ENCODE data around the gene CDR2L.
"Not testable (repeated sequence)": the region's sequence is repeated elsewhere in the genome, so short reads cannot be mapped to it uniquely, and the experiment has no call there.

Gene CDR2L

DNA sequence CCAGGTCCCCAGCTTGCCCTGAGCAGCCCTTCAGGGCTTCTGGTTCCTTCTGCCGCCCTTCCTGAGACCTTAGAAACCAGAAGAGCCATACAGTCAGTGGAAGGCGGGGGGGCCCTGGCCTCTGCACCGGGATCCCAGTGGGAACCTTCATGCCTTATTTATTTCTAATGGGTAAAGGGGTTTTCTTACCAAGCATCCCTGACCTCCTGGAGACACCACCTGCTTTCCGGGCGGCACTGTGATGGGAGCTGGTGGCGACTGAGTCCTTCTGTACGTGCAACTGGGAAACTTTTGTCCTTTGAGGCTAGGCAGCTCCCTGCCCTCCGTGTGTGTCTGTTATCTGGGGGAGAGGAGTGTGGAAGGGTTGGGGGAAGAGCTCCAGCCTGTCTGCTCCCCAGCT lies 17.9 kb downstream of the CDR2L start:
- H3K27me3 ChIP-seq (ENCODE audit: control insufficient read depth, low read length), result no peaks in the 10 kb centered on the region
- H3K36me3 ChIP-seq (ENCODE audit: control insufficient read depth, low read length), result no peaks in the 10 kb centered on the region
- H3K79me2 ChIP-seq (ENCODE audit: control insufficient read depth, low read length), result no peaks in the 10 kb centered on the region
- no peaks in the 10 kb centered on the region for H3K4me1 ChIP-seq (ENCODE audit: control insufficient read depth, low read length)
- no peaks in the 10 kb centered on the region for H3K9me2 ChIP-seq (replicated peaks; ENCODE audit: control insufficient read depth, low read length)
- H3K9me3 ChIP-seq (ENCODE audit: control insufficient read depth, insufficient read depth, low read length), result no peaks in the 10 kb centered on the region
- no peak overlapping the region for H3K4me3 ChIP-seq (ENCODE audit: low read length)
- H4K20me1 ChIP-seq (ENCODE audit: control insufficient read depth, insufficient read depth, low read depth, low read length), result no peaks in the 10 kb centered on the region
- no peaks in the 10 kb centered on the region for H3F3A ChIP-seq (ENCODE audit: control insufficient read depth, insufficient read depth)
- no peak overlapping the region for H3K4me2 ChIP-seq (ENCODE audit: low read length)
- no peak overlapping the region for H3K27ac ChIP-seq (ENCODE audit: low read depth, low read length)
- TF ChIP-seq EZH2phosphoT487 (IDR thresholded peaks at IDR 0.05; ENCODE audit: borderline replicate concordance, low read length) (no peak), CTCF (IDR thresholded peaks at IDR 0.05; ENCODE audit: low read depth, low read length, poor library complexity, severe bottlenecking) (no peak)

DNA sequence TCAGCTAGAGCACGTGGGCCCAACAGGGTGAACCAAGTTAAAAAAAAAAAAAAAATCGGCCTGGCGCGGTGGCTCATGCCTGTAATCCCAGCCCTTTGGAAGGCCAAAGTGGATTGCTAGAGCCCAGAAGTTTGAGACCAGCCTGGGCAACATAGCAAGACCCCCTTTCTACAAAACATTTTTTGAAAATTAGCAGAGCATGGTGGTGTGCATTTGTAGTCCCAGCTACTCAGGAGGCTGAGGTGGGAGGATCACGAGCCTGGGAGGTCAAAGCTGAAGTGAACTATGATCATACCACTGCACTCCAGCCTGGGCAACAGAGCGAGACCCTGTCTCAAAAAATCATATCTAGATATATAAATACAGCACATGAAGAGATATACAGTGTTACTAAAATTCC lies 18.7 kb downstream of the CDR2L start:
- H3F3A ChIP-seq (ENCODE audit: control insufficient read depth, insufficient read depth); H3K36me3 ChIP-seq (ENCODE audit: control insufficient read depth, low read length); H4K20me1 ChIP-seq (ENCODE audit: control insufficient read depth, insufficient read depth, low read depth, low read length); H3K27me3 ChIP-seq (ENCODE audit: control insufficient read depth, low read length); H3K79me2 ChIP-seq (ENCODE audit: control insufficient read depth, low read length); H3K27ac ChIP-seq (ENCODE audit: low read depth, low read length); H3K4me3 ChIP-seq (ENCODE audit: low read length); H3K4me1 ChIP-seq (ENCODE audit: control insufficient read depth, low read length); H3K9me2 ChIP-seq (replicated peaks; ENCODE audit: control insufficient read depth, low read length); H3K4me2 ChIP-seq (ENCODE audit: low read length); H3K9me3 ChIP-seq (ENCODE audit: control insufficient read depth, insufficient read depth, low read length): not testable (repeated sequence)

DNA sequence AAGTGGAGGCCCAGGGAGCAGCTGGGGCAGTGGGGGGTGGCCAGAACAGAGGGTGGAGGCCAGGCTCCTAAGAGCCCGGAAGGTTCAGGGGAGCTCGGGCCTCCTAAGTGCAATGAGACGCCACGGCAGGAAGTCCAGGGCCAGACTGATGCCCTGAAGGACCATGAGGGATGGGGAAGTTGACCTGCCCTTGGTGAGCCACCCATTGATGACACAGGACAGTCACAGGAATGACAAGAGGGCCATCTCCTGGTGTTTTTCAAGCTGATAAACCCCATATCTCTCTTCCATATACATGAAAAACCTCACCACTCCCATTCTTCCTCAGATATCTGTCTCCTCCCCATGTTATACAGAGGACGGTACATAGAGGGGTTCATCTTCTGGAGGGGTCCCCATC lies 19.2 kb downstream of the CDR2L start:
- Histone ChIP-seq H3K4me2 (ENCODE audit: low read length) (no peak overlapping the region), H3F3A (ENCODE audit: control insufficient read depth, insufficient read depth) (peaks cover 3% of the 10 kb centered on the region; the same call in 1 of the 2 replicates), H3K9me2 (replicated peaks; ENCODE audit: control insufficient read depth, low read length) (no peaks in the 10 kb centered on the region), H3K27ac (ENCODE audit: low read depth, low read length) (no peak overlapping the region), H3K36me3 (ENCODE audit: control insufficient read depth, low read length) (no peaks in the 10 kb centered on the region), H3K4me3 (ENCODE audit: low read length) (no peak overlapping the region), H3K79me2 (ENCODE audit: control insufficient read depth, low read length) (no peaks in the 10 kb centered on the region), H4K20me1 (ENCODE audit: control insufficient read depth, insufficient read depth, low read depth, low read length) (no peaks in the 10 kb centered on the region), H3K9me3 (ENCODE audit: control insufficient read depth, insufficient read depth, low read length) (no peaks in the 10 kb centered on the region), H3K4me1 (ENCODE audit: control insufficient read depth, low read length) (no peaks in the 10 kb centered on the region; the same call in 1 of the 2 replicates), H3K27me3 (ENCODE audit: control insufficient read depth, low read length) (no peaks in the 10 kb centered on the region)
- no peak for TF ChIP-seq CTCF (IDR thresholded peaks at IDR 0.05; ENCODE audit: low read depth, low read length, poor library complexity, severe bottlenecking)
- TF ChIP-seq EZH2phosphoT487 (IDR thresholded peaks at IDR 0.05; ENCODE audit: borderline replicate concordance, low read length), result no peak

- Histone ChIP-seq H3K36me3 (ENCODE audit: control insufficient read depth, low read length) (peaks cover 4% of the 10 kb centered on the region; the same call in 1 of the 2 replicates), H3K4me3 (ENCODE audit: low read length) (no peak overlapping the region), H3K27me3 (ENCODE audit: control insufficient read depth, low read length) (no peaks in the 10 kb centered on the region), H4K20me1 (ENCODE audit: control insufficient read depth, insufficient read depth, low read depth, low read length) (no peaks in the 10 kb centered on the region), H3K27ac (ENCODE audit: low read depth, low read length) (no peak overlapping the region), H3K4me1 (ENCODE audit: control insufficient read depth, low read length) (peaks cover 9% of the 10 kb centered on the region), H3K4me2 (ENCODE audit: low read length) (no peak overlapping the region), H3F3A (ENCODE audit: control insufficient read depth, insufficient read depth) (peaks cover 6% of the 10 kb centered on the region; the same call in 1 of the 2 replicates), H3K79me2 (ENCODE audit: control insufficient read depth, low read length) (peaks cover 8% of the 10 kb centered on the region), H3K9me2 (replicated peaks; ENCODE audit: control insufficient read depth, low read length) (no peaks in the 10 kb centered on the region), H3K9me3 (ENCODE audit: control insufficient read depth, insufficient read depth, low read length) (no peaks in the 10 kb centered on the region)
- no peak for TF ChIP-seq EZH2phosphoT487 (IDR thresholded peaks at IDR 0.05; ENCODE audit: borderline replicate concordance, low read length)
- no peak for TF ChIP-seq CTCF (IDR thresholded peaks at IDR 0.05; ENCODE audit: low read depth, low read length, poor library complexity, severe bottlenecking)
Observed at GRCh38 chr17:75008373-75008772, 20.9 kb downstream of the CDR2L start.

Measured in DOHH2 (cell line).